Lower leg skin (tissue), 4 donors: Measurements from ENCODE around the gene MB21D2. TPM values are rescaled to one million over a fixed set of nuclear protein-coding genes. Genes with fewer than 3 reads are reported as not detected.

ENCODE experiments used
- DNase-seq, 2 donors: peaks; one replicate each; pipeline ENCODE4 v3.0.0-alpha.2; 2019; ENCODE audit warnings: low spot score in 2 of 2
- H3K4me3 ChIP-seq: fragments of 200-600 bp; sonication (generic); 2 replicates; pipeline ENCODE4 v1.5.1; 2017; ENCODE audit warnings: mild to moderate bottlenecking, low read depth; ENCODE audit not compliant: poor library complexity, severe bottlenecking
- CTCF ChIP-seq, 3 donors: fragments of 450-650 bp; IDR thresholded peaks; one replicate each; pipeline ENCODE4 v1.5.1; 2016; ENCODE audit warnings: antibody characterized with exemption in 3 of 3, mild to moderate bottlenecking in 3 of 3, moderate library complexity in 2 of 3
- POLR2A ChIP-seq, 2 donors: fragments of 450-650 bp; IDR thresholded peaks; one replicate each; pipeline ENCODE4 v1.6.1; 2016 to 2017; ENCODE audit warnings: antibody characterized with exemption in 2 of 2, mild to moderate bottlenecking in 1 of 2, moderate library complexity in 1 of 2
- WGBS, 2 donors: methylation state at CpG; one replicate each; pipeline ENCODE4 v1.1.5; 2018; 5-methylcytosine and 5-hydroxymethylcytosine counted together
- intact Hi-C: fragments of 100-400 bp; cut with DNase I; formaldehyde crosslinking; loops from one replicate; pipeline ENCODE4 v1.15.0; 2023; ENCODE audit warnings: low total_unique reads
- total RNA-seq, 4 donors: library from RNA; depleted of rRNA; stranded (reverse); fragments of >200 nt; gene quantifications; one replicate each; pipeline ENCODE4 v1.1.0, GENCODE V29; 2016

Gene MB21D2
- total RNA-seq, 4 donors from 2014 or later = 7.9 to 11.8 (median 8.6) TPM

DNA sequence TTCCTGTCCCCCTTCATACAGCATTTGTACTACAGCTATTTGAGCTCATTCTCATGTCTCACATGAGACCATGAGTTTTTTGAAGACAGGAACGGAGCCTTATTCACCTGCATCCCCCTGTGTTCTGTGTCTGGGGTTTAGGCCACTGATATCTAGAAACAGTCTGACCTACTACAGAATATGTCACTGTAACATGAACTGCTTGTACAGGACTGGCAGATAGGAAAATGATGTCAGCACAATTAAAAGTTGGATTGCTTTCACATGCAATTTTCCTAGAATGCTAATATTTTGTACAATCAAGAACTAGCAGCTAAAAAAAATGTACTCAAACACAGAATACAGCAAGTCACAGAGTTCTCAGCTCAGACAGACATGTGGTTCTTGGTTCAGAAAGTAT is 99.5 kb downstream of the MB21D2 start:
- intact Hi-C loops = loop anchor here (2.0 to 10.0 kb wide), 2 partner anchors 97 to 747 kb away; no protein-coding TSS in a partner anchor
- H3K4me3 ChIP-seq = no peak overlapping the region
- 80 to 90% methylated on average over 1 of the region's 1 CpG for WGBS, 2 donors
- no peak for DNase-seq
- TF ChIP-seq POLR2A (IDR thresholded peaks at IDR 0.05) (no peak), CTCF (IDR thresholded peaks at IDR 0.05) (no peak)

- H3K4me3 ChIP-seq = no peak overlapping the region
- no peak for TF ChIP-seq POLR2A (IDR thresholded peaks at IDR 0.05)
- no peak for TF ChIP-seq CTCF (IDR thresholded peaks at IDR 0.05)
- DNase-seq = no peak
- intact Hi-C loops = loop anchor here (10.0 kb wide), 1 partner anchor 747 kb away; no protein-coding TSS in a partner anchor
- WGBS, 2 donors = 82 to 89% methylated on average over 4 of the region's 4 CpGs
These were observed 100.2 kb downstream of the MB21D2 start for GRCh38 chr3:192817506-192817905.

DNA sequence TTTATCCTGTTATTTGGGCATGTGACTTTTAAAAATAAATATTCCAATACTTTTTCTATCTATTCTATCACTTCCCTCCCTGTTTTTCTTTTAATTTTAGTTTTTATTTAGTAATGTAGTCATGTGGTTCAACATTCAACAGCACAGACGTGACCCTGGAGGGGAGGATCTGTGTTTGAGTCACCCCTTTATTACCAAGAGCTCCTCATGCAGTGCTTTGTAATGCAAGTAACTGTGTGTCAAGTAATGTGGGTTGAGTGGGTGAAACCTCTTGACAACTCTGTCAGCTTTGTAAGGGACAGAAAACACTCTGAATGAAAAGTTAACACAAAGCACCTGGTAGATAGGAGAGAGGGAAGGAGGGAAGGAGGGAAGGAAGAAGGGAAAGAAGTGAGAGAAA is 100.6 kb downstream of the MB21D2 start:
- WGBS, 2 donors = 50 to 76% methylated on average over 1 of the region's 1 CpG
- intact Hi-C loops = loop anchor here (10.0 kb wide), 1 partner anchor 748 kb away; no protein-coding TSS in a partner anchor
- TF ChIP-seq POLR2A (IDR thresholded peaks at IDR 0.05) = no peak
- TF ChIP-seq CTCF (IDR thresholded peaks at IDR 0.05) = no peak
- DNase-seq = no peak
- H3K4me3 ChIP-seq = no peak overlapping the region

- intact Hi-C loops = loop anchor here (10.0 kb wide), 1 partner anchor 748 kb away; no protein-coding TSS in a partner anchor
- DNase-seq = no peak
- WGBS, 2 donors = 66 to 74% methylated on average over 4 of the region's 4 CpGs
- no peak overlapping the region for H3K4me3 ChIP-seq
- TF ChIP-seq POLR2A (IDR thresholded peaks at IDR 0.05) = no peak
- TF ChIP-seq CTCF (IDR thresholded peaks at IDR 0.05) = peak in 1 of 3 donors; percentile 57
These were observed 101.3 kb downstream of the MB21D2 start for GRCh38 chr3:192816351-192816750.

GRCh38 chr3:192812743-192813383 is 104.8 kb downstream of the MB21D2 start:
- intact Hi-C loops = loop anchor here (5.0 to 10.0 kb wide), 2 partner anchors 229 to 752 kb away; no protein-coding TSS in a partner anchor
- 15 to 26% methylated on average over 4 of the region's 4 CpGs for WGBS, 2 donors

More at GRCh38 chr3:192812743-192813383, 104.8 kb downstream of the MB21D2 start:
- DNase-seq = no peak
- H3K4me3 ChIP-seq = no peak overlapping the region
- no peak for TF ChIP-seq CTCF (IDR thresholded peaks at IDR 0.05)
